Natural killer cell treated with Interleukin-12 subunit alpha and Interleukin-12 subunit beta and Interleukin-15 and Interleukin-18, amount 100 ng/mL, for 72 hours (primary cell): ENCODE results near the gene DNAJC4. TPM values are rescaled to one million over a fixed set of nuclear protein-coding genes. Genes with fewer than 3 reads are reported as not detected.
"Not testable (repeated sequence)": the region's sequence is repeated elsewhere in the genome, so short reads cannot be mapped to it uniquely, and the experiment has no call there.

Experiments used
- ATAC-seq, 2 donors: fragments of 150-1000 bp; cut with Tn5 transposase in 1 of 2; sonication (Bioruptor Pico), chemical (Tn5 transposase) in 1 of 2; 2 replicates each; pipeline ENCODE4 v1.10.0; 2021
- DNase-seq: peaks from one replicate; pipeline ENCODE4 v3.0.0; 2022; ENCODE audit warnings: low spot score
- H3K27ac Mint-ChIP-seq, 2 donors: 1 replicate in 1 of 2; 2 replicates in 1 of 2; pipeline ENCODE4 v1.8.0; 2022; ENCODE audit warnings: mixed read lengths in 2 of 2, mild to moderate bottlenecking in 1 of 2, moderate library complexity in 1 of 2
- H3K27me3 Mint-ChIP-seq, 2 donors: 1 replicate in 1 of 2; 2 replicates in 1 of 2; pipeline ENCODE4 v1.8.0; 2022; ENCODE audit warnings: mixed read lengths in 2 of 2
- H3K36me3 Mint-ChIP-seq: one replicate; pipeline ENCODE4 v1.8.0; 2022; ENCODE audit warnings: mixed read lengths
- H3K4me1 Mint-ChIP-seq, 2 donors: 1 replicate in 1 of 2; 2 replicates in 1 of 2; pipeline ENCODE4 v1.8.0; 2022; ENCODE audit warnings: low read depth in 2 of 2, mixed read lengths in 2 of 2, mild to moderate bottlenecking in 1 of 2
- H3K4me3 Mint-ChIP-seq: one replicate; pipeline ENCODE4 v1.8.0; 2022; ENCODE audit warnings: mixed read lengths
- H3K9me3 Mint-ChIP-seq: 2 replicates; pipeline ENCODE4 v1.8.0; 2022; ENCODE audit warnings: mixed read lengths
- total RNA-seq, 2 donors: library from RNA; stranded (reverse); gene quantifications; one replicate each; pipeline ENCODE4 v1.2.3, GENCODE V29; 2022

Gene DNAJC4
- total RNA-seq, 2 donors from 2014 or later = 31.2 to 33.0 TPM

- DNase-seq (no peak), ATAC-seq (no peak)
- Mint-ChIP-seq H3K27me3 (no peaks in the 10 kb centered on the region), H3K4me1 (peaks cover 14 to 32% of the 10 kb centered on the region in 2 donors), H3K4me3 (peak overlapping the region; percentile 92), H3K27ac (peak overlapping the region; percentile 95 to 97), H3K9me3 (no peaks in the 10 kb centered on the region), H3K36me3 (no peaks in the 10 kb centered on the region)
These were observed 9.5 kb downstream of the DNAJC4 start for GRCh38 chr11:64239662-64240434.

GRCh38 chr11:64240435-64241240 is 10.3 kb downstream of the DNAJC4 start, which contains the start of gene FKBP2:
TSS of gene FKBP2 (plus strand) at chr11:64241095. CDS start at chr11:64242388, 1,293 bp downstream.
- Mint-ChIP-seq H3K9me3 (no peaks in the 10 kb centered on the region), H3K36me3 (no peaks in the 10 kb centered on the region), H3K4me1 (peaks cover 7 to 27% of the 10 kb centered on the region in 2 donors), H3K4me3 (peak within 1 kb of the TSS; percentile 92), H3K27me3 (no peaks in the 10 kb centered on the region), H3K27ac (peak within 1 kb of the TSS; percentile 95 to 97)
- DNase-seq (peak; percentile 99), ATAC-seq (peak; percentile 81 to 87)

DNA sequence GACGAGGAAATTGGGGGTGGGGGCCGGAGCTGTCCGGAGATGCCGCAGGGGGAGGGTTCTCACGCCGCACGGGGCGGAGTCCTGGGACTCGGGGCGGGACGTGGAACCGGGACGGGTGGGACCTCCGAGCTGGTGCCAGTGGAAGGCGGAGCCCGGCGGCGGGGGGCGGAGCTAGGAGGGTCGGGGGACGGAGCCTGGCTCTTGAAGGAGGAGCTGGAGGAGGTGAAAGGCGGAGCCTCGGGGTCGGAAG is 10.8 kb downstream of the DNAJC4 start:
- peak; percentile 100 for DNase-seq
- peak overlapping the region; percentile 95 to 97 for H3K27ac Mint-ChIP-seq

DNA sequence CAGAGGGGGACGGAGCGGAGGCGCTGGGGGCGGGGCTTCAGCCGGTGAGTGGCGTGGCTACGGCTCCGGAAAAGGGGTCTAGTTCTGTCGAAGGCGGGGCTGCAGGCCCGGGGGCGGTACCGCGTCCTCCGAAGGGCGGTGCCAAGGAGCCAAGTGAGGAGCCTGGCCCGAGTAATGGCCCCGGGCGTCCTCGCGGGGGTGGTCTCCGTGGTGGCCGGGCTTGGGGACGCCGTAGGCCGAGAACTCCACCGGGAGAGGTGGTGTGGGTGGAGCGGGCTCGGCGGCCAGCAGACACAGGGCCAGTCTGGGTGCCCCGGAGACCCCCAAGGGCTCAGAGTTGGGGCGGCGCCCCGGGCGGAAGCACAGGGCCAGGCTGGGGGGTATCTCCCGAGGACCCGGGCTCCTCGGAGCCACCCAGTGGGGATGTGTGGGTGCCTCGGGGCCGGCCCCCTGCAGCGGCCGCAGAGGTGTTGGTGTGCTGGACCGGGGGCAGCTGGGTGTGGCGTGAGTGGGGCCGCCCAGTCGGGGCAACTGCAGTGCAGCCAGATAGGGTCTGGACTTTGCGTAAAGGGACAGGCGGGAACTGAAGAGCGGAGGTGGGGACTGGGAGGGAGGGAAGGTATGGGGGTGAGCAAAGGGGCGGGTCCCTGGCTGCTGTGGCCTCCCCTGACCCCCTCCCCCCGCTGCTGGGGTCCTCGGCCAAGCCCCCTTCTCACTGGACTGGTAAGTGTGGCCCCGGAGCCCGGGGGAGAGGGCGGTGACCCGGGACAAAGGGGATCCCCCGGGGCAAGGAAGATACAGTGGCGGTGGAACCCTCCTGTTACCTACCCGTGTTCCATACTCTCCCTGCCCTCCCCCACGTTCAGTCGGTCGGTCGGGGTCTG is 11.4 kb downstream of the DNAJC4 start:
- H3K27me3 Mint-ChIP-seq = no peaks in the 10 kb centered on the region
- peak overlapping the region; percentile 92 for H3K4me3 Mint-ChIP-seq
- peak; percentile 0 to 2 for ATAC-seq
- no peaks in the 10 kb centered on the region for H3K9me3 Mint-ChIP-seq
- DNase-seq = no peak
- H3K27ac Mint-ChIP-seq = peak overlapping the region; percentile 95 to 97
- H3K4me1 Mint-ChIP-seq = peaks cover 6 to 30% of the 10 kb centered on the region in 2 donors
- H3K36me3 Mint-ChIP-seq = no peaks in the 10 kb centered on the region

More for the DNA sequence above, 10.8 kb downstream of the DNAJC4 start:
- no peaks in the 10 kb centered on the region for H3K36me3 Mint-ChIP-seq
- H3K4me1 Mint-ChIP-seq = peaks cover 6 to 30% of the 10 kb centered on the region in 2 donors
- no peaks in the 10 kb centered on the region for H3K27me3 Mint-ChIP-seq
- no peaks in the 10 kb centered on the region for H3K9me3 Mint-ChIP-seq
- peak overlapping the region; percentile 92 for H3K4me3 Mint-ChIP-seq
- ATAC-seq = peak; percentile 91 to 94

- Mint-ChIP-seq H3K27me3 (no peaks in the 10 kb centered on the region), H3K9me3 (no peaks in the 10 kb centered on the region), H3K4me3 (peak overlapping the region; percentile 53), H3K36me3 (no peaks in the 10 kb centered on the region), H3K4me1 (peaks cover 13 to 41% of the 10 kb centered on the region in 2 donors), H3K27ac (peak overlapping the region in 1 of 2 donors; percentile 31)
- DNase-seq (no peak), ATAC-seq (no peak)
These were observed 13.0 kb downstream of the DNAJC4 start for GRCh38 chr11:64243236-64243854.

DNA sequence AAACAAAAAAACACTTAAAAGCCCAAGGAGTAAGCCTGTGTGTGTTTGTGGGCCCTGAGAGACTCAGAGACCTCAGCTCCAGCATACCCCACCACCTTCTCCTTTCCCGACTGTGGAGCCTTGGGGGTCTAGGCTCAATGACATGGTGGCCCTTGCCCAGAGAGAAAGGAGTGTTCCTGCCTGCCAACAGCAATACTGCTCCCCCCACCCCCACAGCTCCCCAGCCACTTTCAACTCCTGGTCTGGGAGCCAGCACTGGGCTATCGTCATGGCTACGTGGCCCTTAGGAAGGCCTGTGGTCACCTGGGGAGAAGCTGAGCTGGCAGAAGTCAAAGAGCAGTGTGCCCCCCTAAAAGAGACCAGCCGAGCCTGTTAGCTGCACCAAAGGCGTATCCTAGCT is 13.8 kb downstream of the DNAJC4 start:
- Mint-ChIP-seq H3K27me3 (no peaks in the 10 kb centered on the region), H3K4me3 (no peak overlapping the region), H3K36me3 (no peaks in the 10 kb centered on the region), H3K27ac (no peak overlapping the region), H3K4me1 (peaks cover 13 to 41% of the 10 kb centered on the region in 2 donors), H3K9me3 (no peaks in the 10 kb centered on the region)
- no peak for DNase-seq
- no peak for ATAC-seq

- Mint-ChIP-seq H3K27me3 (no peaks in the 10 kb centered on the region), H3K9me3 (no peaks in the 10 kb centered on the region), H3K27ac (peak overlapping the region in 1 of 2 donors; percentile 83), H3K4me3 (peak overlapping the region; percentile 86), H3K36me3 (no peaks in the 10 kb centered on the region), H3K4me1 (peaks cover 12 to 38% of the 10 kb centered on the region in 2 donors)
- ATAC-seq = no peak
- no peak for DNase-seq
These were observed 14.6 kb downstream of the DNAJC4 start for GRCh38 chr11:64244966-64245365.

DNA sequence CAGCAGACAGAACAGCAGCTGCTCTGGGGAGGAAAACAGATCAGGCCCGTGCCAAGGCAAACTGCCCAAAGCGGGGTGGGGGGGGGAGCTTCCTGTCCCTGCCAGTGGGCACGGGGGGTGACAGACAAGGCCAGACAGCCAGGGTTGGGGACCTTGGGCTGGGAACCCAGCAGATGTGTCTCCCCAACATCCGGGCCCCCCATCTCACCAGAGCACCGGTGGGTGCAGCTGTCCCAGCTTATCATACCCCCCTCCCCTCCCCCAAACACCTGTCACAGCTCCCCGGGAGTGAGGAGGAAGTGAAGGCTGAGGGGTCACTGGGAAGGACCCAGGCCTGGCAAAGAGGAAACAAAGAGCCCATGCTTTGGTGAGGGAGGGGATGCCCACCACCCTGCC is 15.1 kb downstream of the DNAJC4 start:
- DNase-seq (no peak), ATAC-seq (no peak)
- peak overlapping the region; percentile 86 for H3K4me3 Mint-ChIP-seq
- peak overlapping the region; percentile 81 to 83 for H3K27ac Mint-ChIP-seq
- peaks cover 7 to 35% of the 10 kb centered on the region in 2 donors for H3K4me1 Mint-ChIP-seq
- no peaks in the 10 kb centered on the region for H3K9me3 Mint-ChIP-seq
- no peaks in the 10 kb centered on the region for H3K27me3 Mint-ChIP-seq
- H3K36me3 Mint-ChIP-seq = no peaks in the 10 kb centered on the region

GRCh38 chr11:64245797-64246620 is 15.7 kb downstream of the DNAJC4 start:
- H3K27me3 Mint-ChIP-seq = no peaks in the 10 kb centered on the region
- H3K4me1 Mint-ChIP-seq = peaks cover 6 to 32% of the 10 kb centered on the region in 2 donors
- no peaks in the 10 kb centered on the region for H3K9me3 Mint-ChIP-seq
- peak overlapping the region; percentile 86 for H3K4me3 Mint-ChIP-seq
- ATAC-seq (no peak), DNase-seq (no peak)
- no peaks in the 10 kb centered on the region for H3K36me3 Mint-ChIP-seq
- H3K27ac Mint-ChIP-seq = peak overlapping the region; percentile 81 to 83

- peak; percentile 25 to 48 for ATAC-seq
- H3K27me3 Mint-ChIP-seq, H3K9me3 Mint-ChIP-seq, DNase-seq, H3K36me3 Mint-ChIP-seq: not testable (repeated sequence)
- peak overlapping the region; percentile 72 to 81 for H3K27ac Mint-ChIP-seq
- peaks cover 6 to 29% of the 10 kb centered on the region in 2 donors for H3K4me1 Mint-ChIP-seq
- peak overlapping the region; percentile 82 for H3K4me3 Mint-ChIP-seq
These were observed 16.2 kb downstream of the DNAJC4 start for GRCh38 chr11:64246621-64246870.

DNA sequence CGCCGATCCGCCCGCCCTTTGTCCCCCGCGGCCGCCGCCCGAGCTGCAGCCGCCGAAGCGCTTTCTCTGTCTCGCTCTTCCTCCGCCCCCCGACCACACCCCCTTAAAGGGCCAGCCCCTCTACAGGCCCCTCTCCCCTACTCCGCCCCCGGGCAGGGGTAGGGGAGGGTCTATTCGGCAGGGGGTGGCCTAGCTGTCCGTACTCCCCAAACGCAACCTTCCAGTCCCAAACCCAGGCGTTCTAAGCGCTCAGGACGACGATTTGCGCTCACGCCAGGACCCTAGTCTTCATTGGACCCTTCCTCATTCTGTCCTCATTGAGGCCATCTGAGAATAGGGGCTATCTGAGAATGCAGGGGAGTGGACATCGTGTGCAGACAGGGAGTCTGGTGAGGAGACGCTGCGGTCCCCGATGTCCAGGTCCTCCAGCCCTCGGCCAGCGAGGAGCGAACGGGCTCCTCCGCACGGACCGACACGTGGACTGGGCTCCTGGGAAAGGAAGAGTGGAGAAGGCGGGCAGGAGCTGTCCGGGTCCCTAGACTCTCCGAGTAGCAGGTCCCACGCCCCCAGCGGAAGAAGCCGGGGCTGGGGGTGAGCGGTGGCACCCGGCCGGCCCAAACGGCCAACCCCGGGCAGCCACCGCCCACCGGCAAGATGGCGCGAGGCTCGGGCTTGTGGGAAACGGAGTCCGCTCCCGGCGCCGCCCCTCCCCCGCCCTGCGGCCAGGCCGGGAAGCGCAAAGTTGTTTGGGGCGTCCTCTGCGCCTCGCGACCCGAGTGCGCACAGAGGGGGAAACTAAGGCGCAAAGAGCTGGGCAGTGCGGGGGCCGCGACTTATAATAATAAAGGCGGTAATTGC is 16.8 kb downstream of the DNAJC4 start, which contains the start of gene PPP1R14B:
Gene PPP1R14B, minus strand, starts transcription at position 73 of the 858 bp plus-strand sequence. CDS start 270 bp downstream, outside the sequence.
- H3K9me3 Mint-ChIP-seq = no peaks in the 10 kb centered on the region

More for the DNA sequence above, 16.8 kb downstream of the DNAJC4 start, which contains the start of gene PPP1R14B:
- H3K27me3 Mint-ChIP-seq = no peaks in the 10 kb centered on the region
- peak; percentile 74 to 83 for ATAC-seq
- H3K4me1 Mint-ChIP-seq = peaks cover 10 to 33% of the 10 kb centered on the region in 2 donors
- DNase-seq = peak; percentile 86
- no peaks in the 10 kb centered on the region for H3K36me3 Mint-ChIP-seq
- peak within 1 kb of the TSS; percentile 86 for H3K4me3 Mint-ChIP-seq
- peak within 1 kb of the TSS; percentile 81 to 83 for H3K27ac Mint-ChIP-seq
